HG03025 (cell line): ENCODE data around the gene CXCL12.

Experiments
- ATAC-seq: cut with Tn5 transposase; IDR thresholded peaks from one replicate; pipeline ENCODE4 v1.9.1; 2021; ENCODE audit warnings: mild to moderate bottlenecking, moderate library complexity; ENCODE audit not compliant: unreplicated experiment, low FRiP score

The CXCL12 gene

DNA sequence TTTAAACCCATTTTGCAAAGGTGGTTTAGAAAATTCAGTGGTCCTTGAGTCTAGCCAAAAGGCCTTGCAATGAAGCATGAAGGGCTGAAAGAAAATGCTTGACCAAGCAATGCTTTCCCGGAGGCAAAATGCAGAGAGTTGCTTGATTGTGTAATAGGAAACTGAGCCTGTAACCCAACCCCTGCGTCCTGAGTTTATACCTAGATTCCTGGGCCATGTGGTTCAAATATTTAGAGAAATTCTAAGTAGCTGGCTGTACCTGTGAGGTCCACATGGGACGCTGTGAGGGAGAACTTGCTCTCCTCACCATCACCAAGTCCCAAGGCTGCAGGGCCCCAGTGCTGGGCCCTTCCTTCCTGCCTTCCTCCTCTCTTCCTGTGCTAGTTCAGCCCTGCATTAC, 45.7 kb downstream of the CXCL12 start:
- no peak for ATAC-seq

DNA sequence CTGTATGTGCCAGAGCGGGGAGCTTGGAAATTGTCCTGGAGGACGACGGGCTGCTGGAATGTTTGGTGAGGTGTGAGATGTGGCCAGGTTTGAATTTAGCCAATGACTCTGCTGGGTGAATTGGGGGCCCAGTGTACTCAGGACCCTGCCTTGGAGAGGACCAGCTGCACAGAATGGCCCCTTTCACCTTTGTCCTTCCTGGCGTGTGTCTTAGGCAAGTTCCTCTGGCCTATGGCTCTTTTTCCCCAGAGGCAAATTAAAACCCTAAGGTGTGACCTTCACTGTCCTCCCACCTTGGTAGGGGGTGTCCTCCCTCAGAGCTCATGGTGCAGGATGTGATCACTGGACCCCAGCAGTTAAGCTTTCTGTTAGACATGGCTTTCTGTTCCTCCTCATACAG, 47.8 kb downstream of the CXCL12 start:
- ATAC-seq = no peak

DNA sequence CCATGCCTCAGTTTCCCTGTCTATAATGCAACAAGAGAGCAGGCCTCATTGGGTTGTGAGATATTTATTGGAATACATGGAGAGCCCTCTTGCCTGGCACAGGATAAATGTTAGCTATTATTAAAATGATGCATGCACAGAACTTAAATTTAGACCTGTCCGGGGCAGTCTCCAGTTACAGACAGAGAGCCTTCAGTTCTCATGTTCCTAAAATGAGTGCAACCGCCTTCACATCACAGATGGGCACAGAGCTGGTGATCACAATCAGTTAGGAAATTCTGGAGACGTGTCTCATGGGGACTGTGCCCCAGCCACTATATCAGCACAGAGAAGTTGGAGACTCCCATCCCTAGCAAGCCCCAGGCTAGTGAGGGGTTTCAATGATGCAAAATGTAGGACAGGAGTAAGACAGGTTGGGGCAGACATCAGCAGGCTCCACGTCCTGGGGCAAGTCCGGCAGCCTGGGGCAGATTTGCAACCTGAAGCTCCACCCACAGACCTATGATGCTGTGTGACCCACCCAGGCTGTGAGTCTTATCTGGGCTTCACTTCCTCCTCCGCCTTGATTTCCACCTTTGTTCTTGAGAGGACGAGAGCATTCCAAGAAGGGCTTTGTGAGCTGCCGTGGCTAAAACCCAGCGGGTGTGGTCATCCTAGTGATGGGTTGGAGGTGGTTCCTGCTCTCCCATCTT, 49.4 kb downstream of the CXCL12 start:
- no peak for ATAC-seq

DNA sequence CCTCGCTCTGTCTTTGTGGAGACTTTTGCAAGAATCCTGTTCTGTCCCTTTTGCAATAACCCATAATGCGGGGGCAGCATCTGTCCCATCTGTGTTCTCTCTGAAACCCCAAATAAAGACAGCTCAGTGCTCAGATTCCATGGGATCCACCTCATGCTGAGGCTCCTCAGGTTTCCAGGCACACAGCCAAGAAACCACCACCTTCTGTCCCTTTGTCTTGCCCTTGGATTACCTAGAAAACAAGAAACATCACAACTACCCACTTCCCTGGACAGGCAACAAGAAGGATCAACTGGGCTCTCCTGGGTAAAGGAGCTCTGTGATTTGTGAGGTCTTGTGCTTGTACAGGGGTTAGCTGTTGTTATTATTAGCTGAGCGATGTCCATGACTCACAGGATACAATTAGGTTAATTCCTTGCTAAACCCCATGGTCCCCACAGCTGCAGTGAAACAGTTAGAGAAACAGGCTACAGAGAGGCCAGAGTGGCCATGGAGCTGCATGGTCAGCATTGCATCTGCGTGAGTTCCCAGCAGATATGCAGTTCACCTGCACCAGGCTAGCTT, 50.2 kb downstream of the CXCL12 start:
- ATAC-seq = no peak

DNA sequence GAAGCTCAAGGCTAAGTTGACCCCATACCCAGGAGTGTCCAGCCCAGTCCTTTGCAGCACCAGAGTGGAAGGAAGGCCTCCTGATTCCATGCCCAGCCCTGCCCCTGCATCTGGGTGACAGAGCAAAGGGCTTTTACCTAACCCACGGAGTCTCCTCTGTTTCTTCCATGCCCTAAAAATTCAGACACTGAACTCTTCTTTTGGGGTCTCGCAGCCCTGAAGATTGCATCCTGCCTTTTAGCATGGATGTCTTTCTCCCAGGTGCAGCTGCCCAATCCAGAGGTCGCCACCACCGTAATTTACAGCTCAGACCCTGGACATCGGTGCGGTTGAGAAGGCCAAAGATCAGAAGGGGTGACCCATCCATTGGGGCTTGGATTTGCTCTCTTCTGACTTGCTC, 50.8 kb downstream of the CXCL12 start:
- no peak for ATAC-seq

DNA sequence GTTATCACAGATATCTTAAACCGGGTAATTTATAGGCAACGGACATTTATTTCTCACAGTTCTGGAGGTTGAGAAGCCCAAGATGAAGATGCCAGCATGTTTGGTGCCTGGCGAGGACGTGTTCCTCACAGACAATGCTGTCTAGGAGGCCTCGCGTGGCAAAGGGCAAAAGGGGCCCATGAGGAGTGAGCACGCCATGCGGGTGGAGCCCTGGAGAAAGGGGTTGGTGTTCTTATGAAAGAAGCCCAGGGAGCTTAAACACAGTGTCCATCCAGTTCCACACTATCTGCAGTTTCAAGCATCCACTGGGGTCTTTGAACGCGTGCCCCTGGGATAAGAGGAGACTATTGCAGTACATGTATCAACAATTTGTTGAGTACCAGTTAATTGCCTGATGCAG, 51.4 kb downstream of the CXCL12 start:
- no peak for ATAC-seq

DNA sequence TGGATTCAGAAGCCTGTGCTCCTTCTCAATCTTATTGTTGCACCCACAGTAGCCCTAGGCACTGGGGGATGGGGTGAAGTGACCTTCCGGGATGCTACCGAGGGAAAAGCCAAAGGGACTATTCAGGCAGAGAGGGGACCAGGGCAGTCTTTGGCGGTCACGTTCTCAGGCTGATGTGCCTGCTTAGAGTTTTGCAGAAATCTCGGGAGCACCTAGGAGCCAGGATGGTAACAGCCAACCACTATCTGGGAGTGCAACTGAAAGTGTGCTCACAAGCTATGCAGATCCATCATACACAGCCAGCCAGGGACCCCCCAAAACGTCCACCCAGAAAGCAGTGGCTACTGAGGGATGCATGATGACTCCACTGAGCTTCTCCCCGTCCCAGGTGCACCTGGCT, 52.4 kb downstream of the CXCL12 start:
- ATAC-seq = no peak

DNA sequence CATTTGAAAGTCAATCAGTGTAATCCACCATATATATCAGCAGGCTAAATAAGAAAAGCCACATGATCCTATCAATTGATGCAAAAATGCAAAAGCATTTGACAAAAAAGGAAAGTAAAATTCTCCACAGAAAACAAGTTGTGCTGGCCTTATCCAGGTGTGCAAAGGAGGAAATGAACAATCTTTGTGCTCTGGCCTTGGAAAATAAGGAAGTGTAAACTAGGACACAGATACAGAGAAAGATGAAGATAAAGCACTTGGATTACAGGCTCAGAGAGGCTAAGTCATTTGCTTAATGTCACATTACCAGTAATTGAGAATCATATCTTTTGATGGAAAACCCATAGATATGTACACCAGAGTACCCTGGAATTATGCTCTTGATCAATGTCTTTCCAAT, 54.5 kb downstream of the CXCL12 start:
- no peak for ATAC-seq

DNA sequence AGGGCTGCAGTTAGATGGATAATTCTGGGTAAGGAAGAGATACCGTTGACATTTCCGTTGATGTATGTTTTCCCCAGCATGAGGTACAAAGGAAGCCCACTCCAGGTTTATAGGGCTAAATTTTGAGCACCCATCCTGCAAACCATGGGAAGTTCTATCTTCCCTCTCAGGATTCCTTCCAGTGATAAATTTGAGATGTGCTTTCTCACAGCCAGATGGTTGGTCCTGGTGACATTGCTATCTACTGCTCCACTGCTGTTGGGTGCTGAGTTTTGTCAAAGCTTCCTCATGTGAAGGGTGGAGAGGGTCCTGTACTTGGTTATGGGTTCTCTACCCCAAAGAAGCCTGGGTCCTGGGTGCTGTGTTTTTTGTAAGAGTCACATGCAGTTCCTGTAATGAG, 57.4 kb downstream of the CXCL12 start:
- no peak for ATAC-seq
